Smooth muscle cell (in vitro differentiated cells): ENCODE results near the gene AKAP13. TPM values are rescaled to one million over a fixed set of nuclear protein-coding genes. Genes with fewer than 3 reads are reported as not detected.

Experiments
- DNase-seq: peaks from one replicate; lab custom pipeline; 2025; ENCODE audit not compliant: unreplicated experiment; lab: John Stamatoyannopoulos, UW
- H2AFZ ChIP-seq: fragments of 200-600 bp; sonication (generic); 2 replicates; pipeline ENCODE4 v1.6.0; 2016; ENCODE audit warnings: antibody characterized with exemption, low read depth, mild to moderate bottlenecking
- H3F3A ChIP-seq: fragments of 200-600 bp; sonication (generic); 2 replicates; pipeline ENCODE4 v1.6.0; 2017; ENCODE audit warnings: antibody characterized with exemption, low read depth
- H3K27ac ChIP-seq: fragments of 200-600 bp; sonication (generic); 2 replicates; pipeline ENCODE4 v1.5.1; 2016; ENCODE audit warnings: low read depth, mild to moderate bottlenecking
- H3K27me3 ChIP-seq: fragments of 200-600 bp; sonication (generic); 2 replicates; pipeline ENCODE4 v1.6.1; 2016; ENCODE audit warnings: low read depth, mild to moderate bottlenecking
- H3K36me3 ChIP-seq: fragments of 200-600 bp; sonication (generic); 2 replicates; pipeline ENCODE4 v1.5.1; 2016; ENCODE audit warnings: low read depth
- H3K4me1 ChIP-seq: fragments of 200-600 bp; sonication (generic); 2 replicates; pipeline ENCODE4 v1.5.1; 2016; ENCODE audit warnings: low read depth
- H3K4me2 ChIP-seq: fragments of 200-600 bp; sonication (generic); 2 replicates; pipeline ENCODE4 v1.6.0; 2016; ENCODE audit warnings: mild to moderate bottlenecking
- H3K4me3 ChIP-seq: fragments of 200-600 bp; sonication (generic); 2 replicates; pipeline ENCODE4 v1.5.1; 2016; ENCODE audit warnings: mild to moderate bottlenecking
- H3K79me2 ChIP-seq: fragments of 200-600 bp; sonication (generic); 2 replicates; pipeline ENCODE4 v1.6.0; 2016; ENCODE audit warnings: low read depth, mild to moderate bottlenecking
- H3K9ac ChIP-seq: fragments of 200-600 bp; sonication (generic); 2 replicates; pipeline ENCODE4 v1.6.0; 2016; ENCODE audit warnings: low read depth
- H3K9me3 ChIP-seq: fragments of 200-600 bp; sonication (generic); replicated peaks from 2 replicates; pipeline ENCODE4 v1.5.1; 2016; ENCODE audit warnings: low read depth
- H4K20me1 ChIP-seq: fragments of 200-600 bp; sonication (generic); 2 replicates; pipeline ENCODE4 v1.6.0; 2016; ENCODE audit warnings: low read depth
- WGBS: methylation state at CpG from one replicate; pipeline ENCODE4 v1.1.7; 2016; ENCODE audit warnings: low lambda C conversion rate; 5-methylcytosine and 5-hydroxymethylcytosine counted together
- polyA plus RNA-seq: library from polyadenylated mRNA; unstranded; fragments of >200 nt; fragmentation: Nextera tagmentation; extraction: Ambion mirVana; gene quantifications from 2 replicates; pipeline ENCODE4 v1.2.1, GENCODE V29; 2016
- total RNA-seq: library from RNA; depleted of rRNA; stranded (reverse); fragments of >200 nt; gene quantifications from 2 replicates; pipeline ENCODE4 v1.2.3, GENCODE V29; 2014
- TF ChIP-seq, protein P1 (sequence below): fragments of 200-600 bp; sonication (generic); IDR thresholded peaks from 2 replicates; pipeline ENCODE4 v1.5.1; 2017; ENCODE audit warnings: borderline replicate concordance, mild to moderate bottlenecking, antibody characterized with exemption; ENCODE audit not compliant: insufficient read depth, poor library complexity, severe bottlenecking

The AKAP13 gene
- total and polyA plus RNA-seq, 2 experiments from 2014 or later: 43.3 to 63.5 TPM

DNA sequence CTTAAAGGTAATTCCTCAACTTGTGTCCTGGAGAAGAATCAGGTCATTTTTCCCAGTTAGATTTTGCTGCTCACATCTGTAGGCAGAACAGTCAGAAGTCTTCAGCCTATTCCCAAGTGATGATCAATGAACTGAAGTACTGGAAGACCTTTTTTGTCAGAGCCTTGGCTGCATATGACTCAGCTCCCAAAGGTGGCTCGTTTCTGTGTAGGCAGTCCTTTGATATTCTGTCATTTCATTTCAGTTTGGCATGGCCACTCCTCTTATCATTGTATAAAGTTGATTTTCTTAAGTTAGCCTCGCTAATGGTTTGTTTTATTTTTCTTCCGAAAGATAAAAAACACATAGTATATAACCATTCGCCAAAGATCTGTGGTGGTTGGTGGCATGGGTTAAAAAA, 323.7 kb downstream of the AKAP13 start:
- DNase-seq: no peak
- Histone ChIP-seq H3K9me3 (no peaks in the 10 kb centered on the region), H3K9ac (peak overlapping the region; percentile 84), H3K27me3 (no peaks in the 10 kb centered on the region), H3K27ac (peak overlapping the region; percentile 97), H3F3A (peaks cover 48% of the 10 kb centered on the region), H2AFZ (no peak overlapping the region), H3K4me1 (peaks cover 25% of the 10 kb centered on the region), H4K20me1 (no peaks in the 10 kb centered on the region), H3K36me3 (no peaks in the 10 kb centered on the region), H3K4me2 (peak overlapping the region; percentile 77), H3K79me2 (no peaks in the 10 kb centered on the region), H3K4me3 (no peak overlapping the region)
- WGBS: 34% methylated on average over 4 of the region's 4 CpGs
- TF ChIP-seq, protein P1, sequence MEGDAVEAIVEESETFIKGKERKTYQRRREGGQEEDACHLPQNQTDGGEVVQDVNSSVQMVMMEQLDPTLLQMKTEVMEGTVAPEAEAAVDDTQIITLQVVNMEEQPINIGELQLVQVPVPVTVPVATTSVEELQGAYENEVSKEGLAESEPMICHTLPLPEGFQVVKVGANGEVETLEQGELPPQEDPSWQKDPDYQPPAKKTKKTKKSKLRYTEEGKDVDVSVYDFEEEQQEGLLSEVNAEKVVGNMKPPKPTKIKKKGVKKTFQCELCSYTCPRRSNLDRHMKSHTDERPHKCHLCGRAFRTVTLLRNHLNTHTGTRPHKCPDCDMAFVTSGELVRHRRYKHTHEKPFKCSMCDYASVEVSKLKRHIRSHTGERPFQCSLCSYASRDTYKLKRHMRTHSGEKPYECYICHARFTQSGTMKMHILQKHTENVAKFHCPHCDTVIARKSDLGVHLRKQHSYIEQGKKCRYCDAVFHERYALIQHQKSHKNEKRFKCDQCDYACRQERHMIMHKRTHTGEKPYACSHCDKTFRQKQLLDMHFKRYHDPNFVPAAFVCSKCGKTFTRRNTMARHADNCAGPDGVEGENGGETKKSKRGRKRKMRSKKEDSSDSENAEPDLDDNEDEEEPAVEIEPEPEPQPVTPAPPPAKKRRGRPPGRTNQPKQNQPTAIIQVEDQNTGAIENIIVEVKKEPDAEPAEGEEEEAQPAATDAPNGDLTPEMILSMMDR: no peak

DNA sequence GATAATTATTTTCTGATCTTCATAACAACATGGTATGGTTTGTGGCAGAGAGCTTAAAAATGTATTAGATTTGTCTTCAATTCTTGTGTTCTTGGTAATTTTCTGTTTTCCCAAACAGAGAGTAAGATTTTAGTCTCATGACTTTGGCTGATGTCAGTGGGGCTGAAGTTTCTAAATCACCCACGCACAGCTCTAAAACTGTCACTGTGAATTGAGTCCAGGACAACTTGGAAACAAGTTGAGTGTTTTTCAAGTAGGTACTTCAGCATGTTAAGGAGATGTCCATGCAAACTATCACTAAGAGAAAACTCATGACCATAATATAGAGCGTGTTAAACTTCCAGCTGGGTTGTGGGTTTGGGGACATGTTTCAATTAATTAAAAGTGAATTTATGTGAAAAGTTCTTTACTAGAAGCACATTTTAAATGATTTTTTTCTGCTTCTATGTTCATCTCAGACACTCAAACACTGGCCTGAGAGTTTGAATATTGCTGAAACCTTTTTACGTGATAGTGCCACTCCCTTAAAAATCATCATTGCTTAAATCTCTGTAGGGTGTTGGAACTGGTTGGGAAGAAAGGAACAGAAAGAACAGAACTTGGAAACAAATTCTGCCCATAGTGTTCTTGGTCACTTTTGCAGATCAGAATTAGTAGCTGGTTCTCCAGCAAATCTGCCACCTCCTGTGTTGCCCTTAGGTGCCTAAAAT, 324.5 kb downstream of the AKAP13 start:
- Histone ChIP-seq H3F3A (peaks cover 48% of the 10 kb centered on the region), H3K79me2 (peaks cover 3% of the 10 kb centered on the region), H3K9me3 (no peaks in the 10 kb centered on the region), H3K4me1 (peaks cover 25% of the 10 kb centered on the region), H3K4me3 (no peak overlapping the region), H3K36me3 (no peaks in the 10 kb centered on the region), H2AFZ (no peak overlapping the region), H3K27me3 (no peaks in the 10 kb centered on the region), H4K20me1 (no peaks in the 10 kb centered on the region), H3K27ac (peak overlapping the region; percentile 97), H3K9ac (peak overlapping the region; percentile 84), H3K4me2 (peak overlapping the region; percentile 77)
- no peak for DNase-seq
- WGBS: 29% methylated on average over 3 of the region's 3 CpGs
- TF ChIP-seq, protein P1: no peak

DNA sequence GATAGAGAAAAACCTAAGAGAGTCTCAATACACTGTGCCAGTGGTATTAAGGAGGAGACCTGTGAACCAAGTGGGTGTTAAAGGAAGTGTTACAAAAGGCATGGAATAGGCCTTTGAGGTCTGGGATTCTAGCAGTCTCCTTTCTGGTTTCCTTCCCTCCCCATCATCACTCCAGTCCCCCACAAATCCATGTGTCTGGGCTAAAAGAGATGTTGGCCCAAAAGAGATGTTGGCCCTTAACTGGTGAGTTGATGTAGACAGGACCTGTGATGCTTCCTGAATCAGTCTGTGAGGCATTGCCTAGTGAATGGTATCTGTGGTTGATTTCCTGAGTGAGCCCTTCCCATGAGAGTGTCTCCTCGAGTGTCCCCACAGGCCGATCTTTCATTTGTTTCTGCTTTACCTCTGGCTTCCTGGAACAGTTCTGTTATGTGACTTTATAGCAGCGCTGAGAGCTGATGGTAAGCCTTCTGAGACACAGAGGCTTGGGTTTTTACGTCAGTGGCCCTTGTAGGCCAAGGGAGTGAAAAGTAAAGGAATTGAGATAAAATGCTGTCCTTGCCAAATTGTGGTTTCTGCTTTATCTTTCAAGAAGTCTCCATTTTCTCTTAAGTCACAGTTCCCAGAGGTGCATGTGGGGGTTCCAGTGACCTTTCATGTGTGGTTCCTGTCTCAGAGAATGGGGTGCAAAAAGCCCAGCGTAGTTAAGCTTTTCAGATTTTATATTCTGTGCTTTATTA, 326.5 kb downstream of the AKAP13 start:
- Histone ChIP-seq H3K4me1 (peaks cover 25% of the 10 kb centered on the region), H4K20me1 (no peaks in the 10 kb centered on the region), H3K79me2 (peaks cover 6% of the 10 kb centered on the region), H3K9me3 (no peaks in the 10 kb centered on the region), H3K4me2 (peak overlapping the region; percentile 74), H3K27me3 (no peaks in the 10 kb centered on the region), H3K9ac (peak overlapping the region; percentile 65), H3K27ac (peak overlapping the region; percentile 97), H3K36me3 (peaks cover 2% of the 10 kb centered on the region), H2AFZ (no peak overlapping the region), H3K4me3 (peak overlapping the region; percentile 14), H3F3A (peaks cover 40% of the 10 kb centered on the region)
- no peak for DNase-seq
- WGBS: 32% methylated on average over 5 of the region's 5 CpGs
- TF ChIP-seq, protein P1: no peak
